ENCODE results near the gene DFFA. TPM values are rescaled to one million over a fixed set of nuclear protein-coding genes. Genes with fewer than 3 reads are reported as not detected.

The DFFA gene, protein sequence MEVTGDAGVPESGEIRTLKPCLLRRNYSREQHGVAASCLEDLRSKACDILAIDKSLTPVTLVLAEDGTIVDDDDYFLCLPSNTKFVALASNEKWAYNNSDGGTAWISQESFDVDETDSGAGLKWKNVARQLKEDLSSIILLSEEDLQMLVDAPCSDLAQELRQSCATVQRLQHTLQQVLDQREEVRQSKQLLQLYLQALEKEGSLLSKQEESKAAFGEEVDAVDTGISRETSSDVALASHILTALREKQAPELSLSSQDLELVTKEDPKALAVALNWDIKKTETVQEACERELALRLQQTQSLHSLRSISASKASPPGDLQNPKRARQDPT
- 34.5 TPM for total RNA-seq

DNA sequence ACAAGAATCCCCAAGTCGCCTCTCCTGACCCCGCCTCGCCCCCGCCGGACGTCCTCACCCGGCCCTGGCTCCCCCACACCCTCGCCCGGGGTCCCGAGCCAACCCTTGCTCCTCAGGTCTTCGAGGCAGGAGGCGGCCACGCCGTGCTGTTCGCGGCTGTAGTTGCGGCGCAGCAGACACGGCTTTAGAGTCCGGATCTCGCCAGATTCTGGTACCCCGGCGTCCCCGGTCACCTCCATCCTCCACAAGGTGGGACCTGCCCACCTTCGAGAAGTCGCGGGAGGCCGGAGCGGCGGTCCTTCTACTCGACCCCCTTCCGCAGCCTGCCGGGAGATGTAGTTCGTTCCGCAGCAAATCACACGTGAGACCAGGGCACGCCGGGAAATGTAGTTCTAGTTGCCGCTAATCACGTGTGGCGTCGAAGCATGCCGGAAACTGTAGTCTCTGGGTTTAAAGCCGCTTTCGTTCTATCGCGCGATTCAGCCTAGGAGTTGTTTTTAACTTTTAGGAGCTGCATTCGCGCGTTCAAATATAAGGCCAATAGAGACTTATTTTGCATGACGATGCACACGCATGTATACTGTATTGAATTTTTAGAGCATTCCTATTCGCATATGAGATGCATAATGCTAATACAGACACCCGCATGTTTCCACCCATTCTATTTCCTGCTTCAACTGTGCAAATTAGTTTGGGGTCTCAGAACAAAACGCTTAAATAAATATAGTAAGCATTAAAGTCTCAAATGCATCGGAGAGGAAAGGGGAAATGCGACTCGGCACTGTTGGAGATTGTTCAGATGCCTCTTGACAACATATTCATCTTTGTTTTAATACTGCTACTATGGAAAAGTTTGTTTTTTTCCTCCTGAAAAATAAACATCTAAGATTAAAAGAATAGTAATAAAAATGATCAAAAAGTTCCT lies at the start of gene DFFA:
Gene DFFA, minus strand, starts transcription at position 310 of the 925 bp plus-strand sequence. Its CDS starts 71 bp downstream, at position 239.

DNA sequence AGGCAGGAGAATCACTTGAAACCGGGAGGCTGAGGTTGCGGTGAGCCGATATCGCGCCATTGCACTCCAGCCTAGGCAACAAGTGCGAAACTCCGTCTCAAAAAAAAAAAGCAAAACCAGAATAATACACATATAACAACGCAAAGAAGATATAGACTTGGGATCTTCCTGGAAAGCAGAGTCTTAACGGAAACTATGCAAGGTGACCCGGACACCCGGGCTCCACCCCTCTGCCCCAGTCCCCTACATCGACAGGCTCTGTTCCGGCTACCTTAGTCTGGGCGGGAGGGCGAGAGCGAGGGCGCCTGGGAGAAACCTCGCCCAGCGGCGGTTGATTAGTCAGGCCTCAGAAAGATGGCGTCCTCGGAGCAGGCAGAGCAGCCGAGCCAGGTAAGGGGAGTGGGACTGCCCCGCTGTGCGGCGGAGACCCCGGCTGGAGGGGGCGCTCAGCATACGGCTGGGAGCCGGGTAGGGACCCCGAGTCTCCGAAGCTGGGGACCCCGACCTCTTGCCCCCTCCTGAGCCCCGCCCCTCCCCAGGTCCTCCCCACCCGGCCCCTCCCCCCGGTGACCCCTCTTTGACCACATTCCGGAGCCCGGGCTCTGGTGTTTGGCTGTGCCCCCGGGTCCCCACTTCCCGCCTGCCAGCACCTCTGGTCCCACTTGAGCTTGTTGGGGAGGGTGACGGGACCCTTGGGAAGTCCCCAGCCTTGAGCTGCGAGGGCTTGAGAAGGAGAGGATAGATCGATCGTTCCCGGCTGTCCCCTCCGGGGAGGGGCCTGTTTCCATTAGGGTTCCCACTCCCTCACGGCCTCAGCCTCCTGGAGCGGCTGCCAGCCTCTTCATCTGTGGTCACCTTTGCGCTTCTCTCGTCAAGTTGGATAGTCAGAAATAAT lies 2.5 kb upstream of the DFFA start, which contains the start of gene PEX14:
Gene PEX14, plus strand, starts transcription at position 338 of the 895 bp plus-strand sequence. Its CDS starts 17 bp downstream, at position 355.

GRCh38 chr1:10449751-10450150 lies 22.6 kb downstream of the DFFA start, which contains the start of gene CORT:
TSS of gene CORT (plus strand) at chr1:10450031. CDS start at chr1:10450224, 193 bp downstream.

GRCh38 chr1:10430216-10431069 lies 41.9 kb downstream of the DFFA start, which contains the start of gene CENPS:
TSS of gene CENPS (plus strand) at chr1:10430433. CDS start at chr1:10430518, 85 bp downstream.

Other genes starting within 250 kb of the DFFA start
- gene PGD, start 73.5 kb downstream of the DFFA start, total RNA-seq = 90.4 TPM
- gene CENPS, start 42.1 kb downstream of the DFFA start, total RNA-seq = 9.1 TPM
- gene CORT, start 22.5 kb downstream of the DFFA start, total RNA-seq = 0.33 TPM
- 17.2 TPM for gene PEX14, start 2.4 kb upstream of the DFFA start, total RNA-seq